GM19240 (cell line): ENCODE data around the gene PLEKHA8.
"Not testable (repeated sequence)": the region's sequence is repeated elsewhere in the genome, so short reads cannot be mapped to it uniquely, and the experiment has no call there.

Experiments
- DNase-seq: peaks from one replicate; pipeline ENCODE4 v3.0.0; 2011; ENCODE audit warnings: low spot score; ENCODE audit not compliant: insufficient read length

Gene PLEKHA8

DNA sequence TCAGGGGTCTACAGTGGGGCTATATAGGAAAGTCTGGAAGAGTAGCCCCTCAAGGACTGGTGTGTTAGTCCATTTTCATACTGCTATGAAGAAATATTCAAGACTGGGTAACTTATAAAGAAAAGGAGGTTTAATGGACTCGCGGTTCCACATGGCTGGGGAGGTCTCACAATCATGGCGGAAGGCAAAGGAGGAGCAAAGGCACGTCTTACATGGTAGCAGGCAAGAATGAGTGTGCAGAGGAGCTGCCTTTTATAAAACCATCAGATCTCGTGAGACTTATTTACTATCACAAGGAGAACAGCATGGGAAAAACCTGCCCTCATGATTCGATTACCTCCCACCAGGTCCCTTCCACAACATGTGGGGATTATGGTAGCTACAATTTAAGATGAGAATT lies 4.7 kb upstream of the PLEKHA8 start:
- DNase-seq, result no peak

DNA sequence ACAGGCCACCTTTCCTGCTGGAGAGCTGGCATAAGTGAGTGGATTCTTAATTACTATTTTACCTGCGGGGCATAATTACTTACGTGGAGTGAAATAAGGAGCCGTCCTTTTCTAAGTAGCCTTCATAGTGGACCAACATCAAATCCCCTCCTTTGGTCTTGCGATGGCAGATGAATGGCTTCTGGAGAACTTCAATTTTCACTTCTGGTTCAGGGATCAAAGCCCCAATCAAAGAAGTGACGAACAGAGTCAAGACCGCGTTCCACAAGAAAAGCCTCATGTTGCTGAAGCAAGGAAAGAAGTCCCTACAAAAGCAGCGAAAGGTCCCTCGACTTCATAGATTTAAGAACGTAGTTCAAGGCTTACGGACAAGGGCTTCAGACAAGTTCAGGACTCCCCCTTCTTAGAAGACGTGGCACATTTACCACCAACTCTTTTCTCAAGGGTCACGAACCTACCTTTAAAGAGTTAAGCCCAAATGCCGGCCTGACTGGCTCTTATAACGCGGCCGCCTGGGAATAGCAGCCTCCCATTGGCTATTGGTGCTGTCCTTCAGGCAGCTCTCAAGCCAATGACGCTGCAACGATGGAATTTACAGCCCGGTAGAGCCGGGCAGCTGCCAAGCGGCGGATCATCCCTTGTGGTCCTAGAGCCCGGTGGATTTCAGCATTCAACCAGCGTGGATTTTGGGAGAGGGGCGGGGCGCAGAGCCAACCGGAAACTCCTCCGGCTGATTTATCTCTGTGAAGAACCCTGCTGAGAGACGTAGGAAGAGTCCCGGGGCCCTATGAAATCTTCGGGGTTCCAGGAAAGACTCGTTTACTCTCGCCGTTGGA lies 1.8 kb upstream of the PLEKHA8 start, which contains the start of gene FKBP14:
Gene FKBP14 (minus strand): TSS at position 474 of the 836 bp plus-strand sequence. CDS start 194 bp downstream, at position 280.
- DNase-seq, result peak; percentile 75

DNA sequence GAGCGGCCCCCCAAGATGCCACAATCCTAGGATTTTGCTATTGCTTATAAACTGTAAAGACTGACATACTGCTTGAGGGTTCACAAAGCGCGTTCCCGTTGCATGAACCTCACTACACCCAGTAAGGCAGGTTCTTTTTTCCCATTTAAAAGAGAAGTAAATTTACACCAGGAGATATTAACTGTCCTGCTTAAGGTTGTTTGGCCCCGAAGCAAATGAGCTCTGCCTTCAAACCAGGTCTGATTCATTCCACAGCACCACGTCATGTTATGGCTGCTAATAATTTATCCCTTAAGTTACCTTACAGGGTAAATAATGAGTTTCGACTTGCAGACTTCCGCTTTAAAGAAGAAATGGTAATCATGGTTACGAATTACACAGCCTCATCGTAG lies 1.2 kb upstream of the PLEKHA8 start:
- DNase-seq, result no peak

DNA sequence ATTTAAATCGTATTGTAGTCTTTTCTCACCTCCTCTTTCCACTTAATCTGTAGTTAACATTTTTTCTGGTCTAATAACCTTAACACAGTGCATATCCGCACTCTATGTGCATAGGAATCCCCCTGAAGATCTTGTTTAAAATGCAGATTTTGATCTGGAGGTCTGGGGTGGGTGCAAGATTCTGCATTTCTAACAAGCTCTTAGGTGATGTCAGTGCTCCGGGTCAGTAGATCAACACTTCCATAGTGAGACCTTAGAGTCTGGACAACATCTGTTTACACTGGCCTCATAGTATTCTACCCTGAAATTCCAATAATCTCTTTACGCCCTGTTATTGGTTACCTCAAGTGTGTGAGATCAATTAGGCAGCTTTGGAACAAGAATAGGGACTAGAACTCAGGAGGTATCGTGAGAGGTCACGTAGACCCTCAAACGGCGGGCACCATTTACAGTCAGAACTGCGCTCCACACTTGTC lies 434 bp upstream of the PLEKHA8 start:
- no peak for DNase-seq

DNA sequence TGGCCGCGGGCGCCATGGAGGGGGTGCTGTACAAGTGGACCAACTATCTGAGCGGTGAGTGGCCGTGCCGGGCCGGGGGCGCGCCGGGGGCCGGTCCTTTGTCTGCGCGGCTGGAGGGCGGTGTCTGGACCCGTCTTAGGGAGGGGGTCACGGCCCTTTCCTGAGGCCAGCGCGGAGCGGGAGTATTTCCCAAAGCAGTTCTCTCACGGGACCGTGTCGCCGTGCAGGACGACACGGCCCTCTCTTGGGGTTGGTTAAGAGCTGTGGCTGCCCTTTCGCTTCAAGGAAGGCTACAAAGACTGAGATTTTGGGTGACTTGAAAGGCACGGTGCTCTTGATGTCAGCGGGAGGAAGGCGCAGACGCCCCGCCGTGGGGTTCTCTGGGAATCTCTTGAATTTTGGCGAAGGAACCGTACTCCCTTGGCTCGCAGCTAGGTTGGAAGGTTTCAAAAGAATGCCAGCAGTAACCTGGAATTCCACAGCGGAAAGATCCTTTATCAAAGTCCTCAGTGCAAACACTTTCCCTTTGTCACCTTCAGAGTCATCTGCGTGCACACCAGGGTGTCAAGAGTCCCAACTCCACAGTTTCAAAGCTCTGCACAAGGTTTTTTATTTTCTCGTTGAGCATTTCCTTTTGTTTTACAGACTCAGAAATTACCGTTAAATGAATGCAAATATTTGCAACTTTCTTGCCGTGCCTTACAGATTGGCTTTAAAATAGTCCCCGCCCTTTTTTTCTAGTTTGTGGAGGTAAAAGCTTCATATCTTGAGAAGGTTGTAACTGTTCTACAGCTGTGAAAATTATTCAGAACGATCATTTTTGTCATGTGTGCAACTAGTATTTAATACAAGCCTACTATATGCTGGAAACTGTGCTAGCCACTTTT lies 780 bp downstream of the PLEKHA8 start:
- DNase-seq, result no peak

DNA sequence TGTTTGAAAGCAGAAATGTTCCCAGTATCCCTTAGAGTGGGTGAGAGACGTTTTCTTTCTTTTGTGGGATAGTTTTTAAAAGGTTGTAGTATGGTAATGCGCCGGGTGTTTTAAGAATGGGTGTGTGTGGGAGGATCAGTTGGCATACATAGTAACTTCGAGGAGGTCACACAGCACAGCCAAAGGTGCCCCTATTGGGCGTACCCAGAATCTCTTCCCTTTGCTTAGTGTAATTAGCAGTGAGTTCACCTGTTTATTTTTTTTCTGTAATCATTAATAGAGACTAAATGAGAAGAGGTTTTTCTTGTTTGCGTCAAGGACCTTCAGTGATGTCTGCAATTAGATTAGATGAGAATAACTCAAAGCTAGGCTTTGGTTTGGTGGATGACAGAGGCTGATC lies 1.5 kb downstream of the PLEKHA8 start:
- DNase-seq, result no peak

DNA sequence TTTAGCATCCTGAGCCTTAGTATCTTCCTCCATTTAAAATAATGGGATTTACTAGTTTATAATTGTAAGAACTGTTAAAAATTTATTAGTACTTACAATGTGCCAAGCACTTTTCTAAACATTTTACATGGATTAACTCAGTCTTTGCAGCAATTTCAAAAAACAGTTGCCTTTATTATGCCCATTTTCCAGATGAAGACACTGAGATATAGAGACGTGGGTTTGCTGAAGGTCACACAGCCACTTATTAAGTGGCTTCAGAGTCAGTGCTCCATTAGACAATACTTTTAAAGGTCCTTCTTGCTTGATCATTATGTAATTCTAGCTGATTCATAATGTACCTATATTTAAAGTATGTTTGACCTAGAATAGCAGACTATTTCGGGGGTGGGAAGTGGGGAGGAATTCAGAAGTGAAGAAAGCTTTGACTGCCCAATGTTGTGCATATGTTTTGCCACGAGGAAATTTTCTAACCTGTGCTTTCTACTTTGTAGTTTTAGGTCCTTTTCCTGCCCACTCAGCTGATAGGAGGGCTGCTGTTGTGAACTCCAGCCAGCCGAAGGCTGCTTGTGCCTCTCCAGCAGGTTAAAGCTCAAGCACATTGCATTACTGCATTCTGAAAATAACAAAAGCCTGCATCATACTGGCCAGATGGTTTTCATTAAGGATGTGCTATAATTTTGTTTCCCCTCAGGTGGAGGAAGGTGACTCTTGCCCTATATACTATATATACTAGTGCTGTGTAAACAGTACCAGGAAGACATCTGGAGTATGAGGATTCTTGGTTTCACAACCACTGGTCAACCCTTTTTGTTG lies 4.3 kb downstream of the PLEKHA8 start:
- no peak for DNase-seq

DNA sequence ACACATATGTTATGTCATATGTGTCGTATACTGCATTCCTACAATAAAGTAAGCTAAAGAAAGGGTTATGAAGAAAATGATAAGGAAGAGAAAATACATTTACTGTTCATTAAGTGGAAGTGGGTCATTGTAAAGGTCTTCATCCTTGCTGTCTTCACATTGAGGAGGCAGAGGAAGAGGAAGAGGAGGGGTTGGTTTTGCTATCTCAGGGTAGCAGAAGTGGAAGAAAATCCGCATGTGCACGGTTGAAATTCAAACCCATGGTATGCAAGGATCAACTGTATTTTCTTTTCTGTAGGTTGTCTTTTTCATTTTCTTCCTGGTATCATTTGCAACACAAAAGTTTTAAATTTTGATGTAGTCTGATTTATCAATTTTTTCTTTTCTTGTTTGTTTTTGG lies 6.3 kb downstream of the PLEKHA8 start:
- no peak for DNase-seq

DNA sequence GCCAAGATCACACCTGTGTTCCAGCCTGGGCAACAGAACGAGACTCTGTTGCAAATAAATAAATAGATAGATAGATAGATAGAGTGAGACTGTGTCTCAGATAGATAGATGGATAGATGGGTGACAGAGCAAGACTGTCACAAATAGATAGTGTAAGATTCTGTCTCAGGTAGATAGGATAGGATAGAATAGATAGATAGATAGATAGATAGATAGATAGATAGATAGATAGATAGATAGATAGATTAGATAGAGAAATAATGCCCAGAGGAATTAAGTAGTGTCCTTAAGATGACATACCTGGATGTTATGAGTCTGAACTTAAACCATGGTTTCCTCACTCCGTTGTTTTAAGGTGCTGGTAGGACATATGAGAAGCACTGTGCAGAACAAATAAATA lies 8.0 kb downstream of the PLEKHA8 start:
- DNase-seq, result no peak

DNA sequence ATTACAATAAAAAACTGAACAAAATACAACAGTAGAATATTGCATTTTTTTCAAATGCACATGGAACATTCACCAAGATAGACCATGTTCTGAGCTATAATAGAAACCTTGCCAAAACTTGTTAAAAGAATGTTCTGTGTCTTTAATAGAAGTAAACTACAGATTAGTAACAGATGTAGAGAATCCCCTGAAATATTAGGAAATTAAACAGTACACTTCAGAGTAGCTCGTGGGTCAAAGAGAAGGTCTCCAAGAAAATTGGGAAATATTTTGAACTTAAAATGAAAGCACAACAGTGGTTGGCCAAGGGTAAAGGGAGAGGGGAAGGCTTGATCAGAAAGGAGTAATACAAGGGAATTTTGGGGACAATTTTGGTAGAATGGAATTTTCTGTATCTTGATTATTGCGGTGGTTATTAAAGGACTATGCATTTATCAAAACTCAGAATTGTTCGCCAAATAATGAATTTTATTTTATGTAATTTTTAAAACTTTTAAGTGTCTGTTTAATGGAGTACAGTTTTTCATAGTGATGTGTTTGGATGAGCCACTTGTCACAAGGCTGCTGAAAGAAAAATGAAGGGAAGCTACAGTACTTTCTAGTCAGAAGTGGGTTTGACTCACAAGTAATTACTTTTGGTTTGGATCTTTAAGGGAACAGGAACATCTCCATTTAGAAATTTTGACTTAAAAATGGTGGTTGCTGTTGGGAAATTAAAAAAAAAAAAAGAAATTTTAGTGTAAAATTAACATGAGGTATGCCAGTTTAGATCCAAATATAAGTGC lies 10.2 kb downstream of the PLEKHA8 start:
- no peak for DNase-seq

DNA sequence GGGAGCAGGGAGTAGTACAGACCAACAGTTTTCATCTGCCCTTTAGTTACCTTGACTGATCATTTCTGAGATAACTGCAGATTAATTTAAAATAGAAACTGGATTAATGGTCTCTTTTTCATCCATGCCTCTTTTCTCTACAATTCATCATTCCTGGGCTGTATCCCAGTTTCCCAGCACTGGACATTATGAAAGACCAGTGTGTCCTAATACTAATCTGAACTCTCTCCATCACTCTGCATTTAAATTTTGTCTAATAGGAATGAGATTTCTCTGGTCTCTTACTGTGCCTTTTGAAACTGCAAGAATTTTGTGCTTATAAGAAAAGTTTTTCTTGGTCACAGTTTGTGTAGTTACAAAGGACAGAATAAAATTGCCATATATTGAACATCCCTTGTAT lies 12.7 kb downstream of the PLEKHA8 start:
- DNase-seq, result no peak

DNA sequence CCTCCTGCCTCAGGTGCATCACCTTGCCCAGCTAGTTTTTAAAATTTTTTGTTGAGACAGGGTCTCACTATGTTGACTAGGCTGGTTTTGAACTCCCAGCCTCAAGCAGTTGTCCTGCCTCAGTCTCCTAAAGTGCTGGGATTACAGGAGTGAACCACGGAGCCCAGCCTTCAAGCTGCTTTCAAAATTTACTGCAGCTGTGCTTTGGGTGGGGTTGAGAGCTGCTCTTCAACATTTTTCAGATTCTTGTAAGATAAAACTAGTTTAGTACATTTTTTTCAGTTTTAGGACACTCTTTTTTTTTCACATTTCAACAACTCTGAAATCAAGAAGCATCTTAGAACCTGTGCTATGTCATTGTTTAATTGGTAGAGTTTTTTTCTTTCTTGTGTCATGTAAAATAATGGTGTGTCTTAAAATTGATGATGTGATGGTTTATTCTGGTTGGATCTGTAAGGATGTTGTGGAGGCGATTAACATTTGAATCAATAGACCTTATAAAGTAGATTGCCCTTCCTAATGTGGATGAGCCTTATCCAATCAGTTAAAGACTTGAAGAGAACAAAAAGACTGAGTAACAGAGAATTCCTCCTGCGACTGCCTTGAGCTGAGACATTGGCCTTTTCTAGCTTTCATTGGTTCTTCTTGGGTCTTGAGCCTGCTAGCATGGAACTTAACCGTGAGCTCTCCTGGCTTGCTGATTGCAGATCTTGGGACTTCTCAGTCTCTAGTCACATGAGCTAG lies 13.5 kb downstream of the PLEKHA8 start:
- no peak for DNase-seq

DNA sequence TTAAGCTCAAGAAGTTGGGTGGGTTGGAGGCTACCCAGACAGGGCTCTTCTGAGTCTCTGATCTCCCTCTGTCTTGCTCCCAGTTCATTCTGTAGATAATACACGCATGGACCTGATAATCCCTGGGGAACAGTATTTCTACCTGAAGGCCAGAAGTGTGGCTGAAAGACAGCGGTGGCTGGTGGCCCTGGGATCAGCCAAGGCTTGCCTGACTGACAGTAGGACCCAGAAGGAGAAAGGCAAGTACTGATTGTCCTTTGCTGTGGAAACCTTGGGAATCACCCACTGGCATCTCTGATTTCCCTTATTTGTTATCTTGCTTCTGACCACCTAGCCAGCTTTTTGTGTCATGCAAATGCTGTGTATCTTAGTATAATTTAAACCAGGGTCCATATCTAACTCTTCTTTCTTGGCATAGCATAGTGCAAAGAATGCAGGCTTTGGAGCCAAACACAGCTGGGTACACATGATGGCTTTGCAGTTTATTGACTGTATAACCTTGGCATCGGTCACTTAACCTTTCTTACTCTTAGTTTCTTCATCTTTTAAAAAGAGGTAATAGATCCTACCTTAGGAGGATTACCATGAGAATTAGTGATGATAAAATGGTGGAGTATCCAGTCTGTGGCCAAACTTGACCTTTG lies 18.0 kb downstream of the PLEKHA8 start:
- no peak for DNase-seq

DNA sequence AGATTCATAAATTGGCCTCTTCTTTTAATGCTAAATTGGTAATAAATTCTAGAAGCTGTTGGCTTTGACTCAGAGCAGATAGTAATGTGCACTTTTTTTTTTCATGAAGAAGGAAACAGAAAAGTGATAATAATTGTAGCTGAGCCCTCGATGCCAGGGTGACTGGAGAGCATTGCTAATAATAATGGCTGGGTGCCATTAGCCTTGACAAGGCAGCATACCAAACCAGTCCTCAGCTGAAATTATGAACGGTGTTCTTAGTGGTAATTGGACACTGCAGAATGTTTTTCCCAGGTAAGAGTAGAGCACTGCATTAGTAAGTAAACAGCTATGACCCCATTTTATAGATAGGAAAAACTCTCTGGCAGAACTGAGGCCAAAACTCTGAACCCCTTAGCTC lies 18.9 kb downstream of the PLEKHA8 start:
- no peak for DNase-seq

DNA sequence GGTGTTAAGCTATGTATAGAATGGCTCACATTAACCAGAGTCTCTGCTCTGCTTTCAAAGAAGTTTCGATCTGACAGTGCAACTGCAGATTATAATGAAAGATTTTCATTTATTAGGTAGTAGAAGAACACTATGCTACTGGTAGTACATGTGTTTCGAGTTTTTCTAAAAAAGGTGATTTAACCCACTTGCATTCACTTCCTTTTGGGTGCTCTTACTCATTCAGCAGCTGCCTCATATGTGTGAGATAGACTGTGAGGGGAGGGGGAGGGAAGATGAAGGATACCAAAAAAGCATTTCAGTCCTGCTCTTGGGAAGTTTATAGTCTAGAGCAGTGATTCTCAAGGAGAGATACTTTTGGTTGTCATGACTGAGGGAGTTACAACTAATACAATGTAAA lies 20.4 kb downstream of the PLEKHA8 start:
- no peak for DNase-seq

DNA sequence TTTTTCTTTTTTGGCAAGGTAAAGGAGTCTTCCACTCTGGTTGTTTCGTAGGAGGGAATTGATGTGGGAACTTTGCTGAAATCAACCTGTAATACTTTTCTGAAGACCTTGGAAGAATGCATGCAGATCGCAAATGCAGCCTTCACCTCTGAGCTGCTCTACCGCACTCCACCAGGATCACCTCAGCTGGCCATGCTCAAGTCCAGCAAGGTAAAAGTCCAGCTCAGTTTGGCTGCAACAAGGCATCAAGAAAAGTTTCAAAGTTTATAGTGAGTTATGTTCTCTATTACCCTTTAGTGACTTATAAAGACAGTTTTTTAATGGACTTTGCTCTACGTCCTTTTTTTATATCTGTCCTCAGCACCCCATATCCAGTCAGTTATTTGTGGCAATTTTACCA lies 21.0 kb downstream of the PLEKHA8 start:
- no peak for DNase-seq

DNA sequence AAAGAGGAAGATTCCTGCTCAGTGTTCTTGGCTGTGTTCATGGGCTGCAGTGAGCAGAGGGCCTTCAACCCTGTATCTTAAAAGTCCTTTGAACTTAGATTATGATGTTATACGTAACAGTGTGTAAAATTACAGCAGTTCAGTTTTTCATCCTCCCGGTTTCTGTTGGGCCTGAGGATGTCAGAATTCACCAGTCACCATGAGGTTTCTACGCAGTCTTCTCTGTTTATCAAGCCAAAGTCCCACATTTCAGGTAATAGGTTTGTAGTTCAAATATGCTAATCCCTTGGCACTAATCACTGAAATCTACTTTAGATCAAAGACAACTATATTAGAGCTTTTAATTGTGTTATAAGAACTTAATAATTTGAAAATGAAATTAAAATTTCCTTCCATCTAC lies 24.9 kb downstream of the PLEKHA8 start:
- DNase-seq, result no peak

DNA sequence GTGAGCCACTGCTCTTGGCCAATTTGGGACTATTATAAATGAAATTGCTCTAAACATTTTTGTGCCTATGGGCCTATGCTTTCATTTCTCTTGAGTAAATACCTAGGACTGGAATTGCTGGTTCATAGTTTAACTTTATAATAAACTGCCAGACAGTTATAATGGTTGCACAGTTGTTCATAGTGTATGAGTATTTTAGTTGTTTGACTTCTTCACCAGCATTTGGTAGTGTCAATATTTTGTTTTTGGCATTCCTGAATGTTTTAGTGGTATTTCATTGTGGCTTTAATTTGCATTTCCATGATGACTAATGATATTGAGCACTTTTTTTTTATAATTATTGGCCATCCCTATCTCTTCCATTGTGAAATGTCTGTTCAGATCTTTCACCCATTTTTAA lies 29.5 kb downstream of the PLEKHA8 start:
- no peak for DNase-seq

DNA sequence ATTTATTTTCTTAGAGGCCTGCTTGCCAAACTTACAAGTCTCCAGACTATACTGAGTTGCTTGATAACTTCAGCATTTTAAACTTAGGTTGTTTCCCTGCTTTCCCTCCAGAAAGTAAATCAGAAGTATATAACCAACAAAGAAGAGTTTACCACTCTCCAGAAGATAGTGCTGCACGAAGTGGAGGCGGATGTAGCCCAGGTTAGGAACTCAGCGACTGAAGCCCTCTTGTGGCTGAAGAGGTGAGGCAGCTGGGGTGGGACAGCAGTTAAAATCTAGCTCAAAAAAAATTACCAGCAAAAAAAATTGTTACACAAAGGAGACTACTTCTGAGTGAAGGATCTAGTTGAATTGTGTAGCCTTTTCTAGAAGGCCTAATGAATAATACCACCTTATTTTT lies 33.6 kb downstream of the PLEKHA8 start:
- not testable (repeated sequence) for DNase-seq
